ENCODE results near the gene ZNF189.

GRCh38 chr9:101394687-101395086, 4.0 kb upstream of the ZNF189 start:
- TF ChIP-seq CTCF (conservative IDR thresholded peaks at IDR 0.05 in 1 of 2, IDR thresholded peaks at IDR 0.05 in 1 of 2; ENCODE audit: extremely low read depth in 1 of 2, insufficient read depth in 1 of 2, low read depth in 1 of 2, low read length in 2 of 2), result no peak
- no peak for TF ChIP-seq EZH2 (IDR thresholded peaks at IDR 0.05; ENCODE audit: borderline replicate concordance, low read length)

All from mammary epithelial cell (primary cell).